ENCODE measurements around the gene ZDHHC3. TPM values are rescaled to one million over a fixed set of nuclear protein-coding genes. Genes with fewer than 3 reads are reported as not detected.

ZDHHC3 gene
- total and polyA plus RNA-seq, 2 donors (not counting 1 experiment from before 2014, with no cell fraction given) = 37.2 to 52.6 TPM

- H3K4me3 Mint-ChIP-seq = no peak overlapping the region
- Histone ChIP-seq H2AFZ (ENCODE audit: insufficient read depth, low read depth, low read length, poor library complexity, severe bottlenecking) (no peak overlapping the region), H3K4me3 (ENCODE audit: control extremely low read depth in 1 of 5, extremely low read depth in 1 of 5, insufficient read depth in 1 of 5, low read depth in 2 of 5, low read length in 4 of 5) (no peak overlapping the region)
Observed at GRCh38 chr3:44999782-45000181, 23.8 kb upstream of the ZDHHC3 start.

DNA sequence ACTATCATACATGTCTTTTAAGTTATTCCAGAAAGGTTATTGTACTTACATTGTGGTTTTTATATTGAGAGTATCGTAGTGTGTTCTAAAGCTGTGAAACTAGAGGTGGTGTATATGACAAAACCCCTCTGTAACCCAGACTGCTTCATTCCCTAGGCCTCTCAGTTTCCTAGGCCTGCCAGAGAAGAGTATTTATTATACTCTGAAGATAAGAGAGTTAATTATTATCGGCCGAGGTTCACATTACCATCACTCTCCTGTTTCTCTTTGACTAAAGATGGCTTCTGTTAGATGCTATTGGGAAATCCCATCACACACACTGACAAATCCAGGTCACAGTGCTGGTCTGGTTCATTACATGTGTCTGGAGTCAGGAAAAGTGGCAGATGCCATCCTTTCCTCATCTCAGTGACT, 20.6 kb upstream of the ZDHHC3 start:
- no peaks in the 10 kb centered on the region for H3K4me1 Mint-ChIP-seq
- H3K4me3 Mint-ChIP-seq = no peak overlapping the region
- Histone ChIP-seq H3K27me3 (replicated peaks in 1 of 4; ENCODE audit: control extremely low read depth in 1 of 4, control insufficient read depth in 3 of 4, insufficient read depth in 4 of 4, low read length in 3 of 4) (no peaks in the 10 kb centered on the region), H3K79me2 (ENCODE audit: control insufficient read depth, insufficient read depth, low read length) (no peaks in the 10 kb centered on the region), H3K9me3 (ENCODE audit: control extremely low read depth in 1 of 3, control insufficient read depth in 2 of 3, insufficient read depth in 1 of 3, low read length in 2 of 3) (no peaks in the 10 kb centered on the region), H2AFZ (ENCODE audit: insufficient read depth, low read depth, low read length, poor library complexity, severe bottlenecking) (no peak overlapping the region), H3K4me3 (ENCODE audit: control extremely low read depth in 1 of 5, extremely low read depth in 1 of 5, insufficient read depth in 1 of 5, low read depth in 2 of 5, low read length in 4 of 5) (no peak overlapping the region), H3K27ac (ENCODE audit: low read length in 2 of 2) (no peak overlapping the region), H3K36me3 (replicated peaks in 1 of 2; ENCODE audit: control extremely low read depth in 1 of 2, control insufficient read depth in 1 of 2, extremely low read depth in 1 of 2, insufficient read depth in 2 of 2, low read length in 1 of 2) (peaks cover 6 to 52% of the 10 kb centered on the region in 2 experiments), H4K20me1 (ENCODE audit: control insufficient read depth, insufficient read depth, low read length, poor library complexity, severe bottlenecking) (peaks cover 10% of the 10 kb centered on the region), H3K4me2 (replicated peaks; ENCODE audit: low read depth, low read length, poor library complexity, severe bottlenecking) (no peak overlapping the region), H3K4me1 (ENCODE audit: control insufficient read depth in 2 of 2, insufficient read depth in 2 of 2, low read length in 2 of 2) (peaks cover 0 to 3% of the 10 kb centered on the region in 2 donors), H3K9ac (ENCODE audit: low read length) (no peak overlapping the region)
- no peak for DNase-seq
- no peak for ATAC-seq (ENCODE audit: low read depth)
- ChIA-PET CTCF (interaction anchor here (1.5 kb wide), 1 partner anchor 10 kb away, joined by 4 read pairs; no protein-coding TSS in a partner anchor), POLR2A (no interaction called here)
- no peaks in the 10 kb centered on the region for H3K27me3 Mint-ChIP-seq
- no peaks in the 10 kb centered on the region for H3K9me3 Mint-ChIP-seq (ENCODE audit: insufficient read depth)
- no CpG with 5 or more reads among the region's 3 CpGs for WGBS (ENCODE audit: insufficient coverage)
- intact Hi-C loops (cut with micrococcal nuclease) = no loop called here
- no peak for TF ChIP-seq EZH2 (IDR thresholded peaks at IDR 0.05; ENCODE audit: borderline replicate concordance, insufficient read depth, low read depth, low read length, poor library complexity, severe bottlenecking)
- no peak for TF ChIP-seq CTCF (IDR thresholded peaks at IDR 0.05)
- no peak overlapping the region for H3K27ac Mint-ChIP-seq

More at GRCh38 chr3:44999782-45000181, 23.8 kb upstream of the ZDHHC3 start:
- no peak overlapping the region for H3K9ac ChIP-seq (ENCODE audit: low read length)
- H3K27ac ChIP-seq (ENCODE audit: low read length in 2 of 2) = no peak overlapping the region
- no peak overlapping the region for H3K4me2 ChIP-seq (replicated peaks; ENCODE audit: low read depth, low read length, poor library complexity, severe bottlenecking)
- no peaks in the 10 kb centered on the region for H3K9me3 ChIP-seq (ENCODE audit: control extremely low read depth in 1 of 3, control insufficient read depth in 2 of 3, insufficient read depth in 1 of 3, low read length in 2 of 3)
- no peaks in the 10 kb centered on the region for H3K79me2 ChIP-seq (ENCODE audit: control insufficient read depth, insufficient read depth, low read length)
- peaks cover 0 to 3% of the 10 kb centered on the region in 2 donors for H3K4me1 ChIP-seq (ENCODE audit: control insufficient read depth in 2 of 2, insufficient read depth in 2 of 2, low read length in 2 of 2)
- H3K27ac Mint-ChIP-seq = no peak overlapping the region
- no peak for ATAC-seq (ENCODE audit: low read depth)
- CTCF ChIA-PET = no interaction called here
- H3K27me3 Mint-ChIP-seq = no peaks in the 10 kb centered on the region
- H3K36me3 ChIP-seq (replicated peaks in 1 of 2; ENCODE audit: control extremely low read depth in 1 of 2, control insufficient read depth in 1 of 2, extremely low read depth in 1 of 2, insufficient read depth in 2 of 2, low read length in 1 of 2) = peaks cover 11 to 61% of the 10 kb centered on the region in 2 experiments
- WGBS (ENCODE audit: insufficient coverage) = no CpG with 5 or more reads among the region's 2 CpGs
- H3K4me1 Mint-ChIP-seq = no peaks in the 10 kb centered on the region
- no peaks in the 10 kb centered on the region for H3K27me3 ChIP-seq (replicated peaks in 1 of 4; ENCODE audit: control extremely low read depth in 1 of 4, control insufficient read depth in 3 of 4, insufficient read depth in 4 of 4, low read length in 3 of 4)
- POLR2A ChIA-PET = no interaction called here
- intact Hi-C loops (cut with micrococcal nuclease) = no loop called here
- no peak for DNase-seq
- H4K20me1 ChIP-seq (ENCODE audit: control insufficient read depth, insufficient read depth, low read length, poor library complexity, severe bottlenecking) = no peaks in the 10 kb centered on the region
- TF ChIP-seq EZH2 (IDR thresholded peaks at IDR 0.05; ENCODE audit: borderline replicate concordance, insufficient read depth, low read depth, low read length, poor library complexity, severe bottlenecking) = no peak
- TF ChIP-seq CTCF (IDR thresholded peaks at IDR 0.05) = no peak
- H3K9me3 Mint-ChIP-seq (ENCODE audit: insufficient read depth) = no peaks in the 10 kb centered on the region
